Embryonic facial prominence (tissue), 1 donor: ENCODE data around the gene STRBP.

ENCODE experiments used
- DNase-seq: peaks from one replicate; pipeline ENCODE4 v3.0.0-alpha.2; 2016; ENCODE audit errors: extremely low spot score

The STRBP gene

DNA sequence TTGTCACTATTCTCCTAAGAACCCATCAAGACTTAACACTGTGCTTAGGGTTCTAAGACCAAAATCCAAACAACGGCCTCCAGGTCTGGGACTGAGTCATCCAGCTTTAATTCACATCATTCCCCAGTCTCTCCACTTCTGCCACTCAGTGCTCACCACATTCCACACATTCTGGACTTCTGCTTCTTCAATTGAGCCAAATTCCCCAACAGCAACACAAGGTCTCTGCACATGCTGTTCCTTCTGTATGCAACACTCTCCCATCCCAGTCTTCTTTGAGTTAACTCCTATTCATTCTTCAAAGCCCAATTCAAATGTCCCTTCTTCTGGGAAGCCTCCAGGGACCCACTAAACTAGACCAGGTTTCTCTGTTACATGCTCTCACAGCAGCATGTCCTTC is 137.1 kb downstream of the STRBP start:
- DNase-seq = no peak

DNA sequence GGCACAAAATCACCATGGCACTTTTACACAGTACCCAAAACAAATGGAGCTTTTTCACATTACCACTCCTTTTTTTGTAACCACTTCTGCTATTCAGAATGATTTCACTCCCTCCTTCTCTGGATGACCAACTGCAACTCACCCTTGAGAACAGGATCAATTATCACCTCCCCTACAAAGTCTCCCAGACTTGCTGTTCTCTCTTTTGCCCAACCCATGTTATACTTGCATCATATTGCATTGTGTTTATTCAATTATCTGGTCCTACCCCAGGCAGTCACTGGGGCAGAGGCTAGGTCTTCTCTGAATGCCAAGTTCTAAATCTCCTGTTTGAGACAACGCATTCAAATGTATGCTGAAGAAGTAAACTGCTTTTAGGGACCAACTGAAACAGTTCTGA is 139.0 kb downstream of the STRBP start:
- DNase-seq = no peak

DNA sequence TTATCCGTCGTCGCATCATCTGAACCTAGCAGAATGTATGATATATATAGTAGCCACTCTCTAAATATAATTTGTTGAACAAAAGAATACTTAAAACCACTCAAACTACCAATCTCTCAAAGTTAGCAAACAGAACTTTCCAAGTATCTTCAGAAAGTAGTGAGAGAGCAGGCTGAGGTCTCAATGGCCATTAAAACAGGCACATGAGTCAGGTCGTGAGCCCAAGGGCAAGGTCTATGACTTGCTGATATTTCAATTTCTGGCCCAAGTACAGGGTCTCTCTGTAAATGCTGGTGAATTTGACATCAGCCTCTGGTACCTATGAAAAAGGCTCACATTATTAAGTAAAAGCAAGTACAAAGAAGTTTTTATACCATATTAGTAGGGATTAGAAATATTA is 139.8 kb downstream of the STRBP start:
- no peak for DNase-seq

DNA sequence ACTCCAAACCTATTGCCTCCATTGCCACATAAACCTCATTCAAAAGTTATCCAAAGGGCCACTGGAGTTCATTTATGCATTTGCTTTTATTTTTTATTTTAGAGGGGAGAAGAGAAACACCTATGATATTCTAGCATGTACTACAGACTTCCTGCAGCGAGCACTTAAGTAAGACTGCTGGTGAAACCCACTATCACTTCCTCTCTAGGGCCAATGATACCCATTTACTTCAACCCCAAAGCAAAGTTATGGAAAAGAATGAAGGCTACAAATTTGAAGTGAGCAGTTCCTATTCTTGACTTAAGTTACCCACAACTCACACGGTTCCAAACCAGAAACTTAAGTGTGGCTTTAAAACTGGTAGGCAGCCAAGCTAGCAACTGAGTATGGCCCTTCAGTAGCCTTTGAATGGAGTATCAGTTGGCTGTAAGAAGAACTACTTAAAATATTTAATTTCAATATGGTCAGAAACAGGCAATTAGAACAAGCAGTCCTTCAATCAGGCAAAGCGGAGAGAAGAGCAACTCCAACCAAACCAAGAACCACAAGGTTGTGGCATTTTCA is 140.8 kb downstream of the STRBP start:
- DNase-seq = no peak

DNA sequence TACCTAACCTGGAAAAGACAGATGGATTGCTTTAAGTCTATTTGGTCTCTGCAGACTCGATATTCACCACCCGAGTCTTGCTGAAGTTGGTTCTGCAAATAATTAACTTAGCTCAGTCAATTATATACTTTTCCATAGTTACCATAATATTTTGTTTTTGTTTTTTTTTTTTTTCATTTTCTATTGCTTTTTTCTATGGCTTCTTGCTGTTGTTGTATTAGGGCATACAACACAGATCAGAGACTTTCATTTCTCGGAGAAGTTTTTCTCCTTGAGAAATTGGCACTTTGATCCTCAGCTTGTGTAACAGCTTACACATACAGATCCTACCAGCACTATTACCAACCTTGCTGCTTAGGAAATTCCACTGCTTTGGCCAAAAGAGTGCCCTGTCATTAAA is 146.9 kb downstream of the STRBP start:
- DNase-seq = no peak

DNA sequence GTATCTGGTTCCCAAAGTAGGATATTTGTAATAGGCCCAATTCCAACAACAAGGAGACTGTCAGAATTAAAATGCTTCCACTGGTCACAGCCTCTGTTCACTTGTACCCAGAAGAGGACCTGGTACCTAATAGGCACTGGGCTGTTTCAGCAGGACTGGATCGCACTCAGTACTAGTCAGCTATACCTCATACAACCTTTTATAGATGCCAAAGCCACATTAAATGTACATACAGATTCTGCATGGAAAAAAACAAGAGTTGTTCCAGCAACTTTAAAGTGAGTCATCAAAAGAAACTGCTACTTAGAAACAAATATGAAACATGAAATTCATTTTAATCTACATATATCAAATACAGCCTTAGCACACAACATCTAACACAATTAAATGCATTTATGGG is 147.4 kb downstream of the STRBP start:
- no peak for DNase-seq

DNA sequence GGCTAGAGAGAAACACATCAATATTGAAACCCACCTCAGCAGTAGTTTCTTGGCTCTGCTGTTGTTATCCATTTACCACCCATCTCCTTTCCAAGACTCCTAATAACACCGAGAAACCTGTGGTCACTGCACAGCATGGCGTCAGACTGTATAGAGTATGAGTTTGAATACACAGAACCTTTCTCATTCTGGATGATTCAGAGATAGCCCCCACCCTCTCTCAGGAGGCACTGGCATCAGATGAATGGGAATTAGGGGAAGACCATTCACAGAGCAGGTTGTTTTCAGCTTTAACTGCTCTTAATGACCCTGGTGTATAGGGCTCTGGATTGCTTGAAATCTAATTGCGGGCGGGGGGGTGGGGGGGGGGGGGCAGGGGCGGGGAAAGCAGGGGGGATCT is 148.3 kb downstream of the STRBP start:
- no peak for DNase-seq

DNA sequence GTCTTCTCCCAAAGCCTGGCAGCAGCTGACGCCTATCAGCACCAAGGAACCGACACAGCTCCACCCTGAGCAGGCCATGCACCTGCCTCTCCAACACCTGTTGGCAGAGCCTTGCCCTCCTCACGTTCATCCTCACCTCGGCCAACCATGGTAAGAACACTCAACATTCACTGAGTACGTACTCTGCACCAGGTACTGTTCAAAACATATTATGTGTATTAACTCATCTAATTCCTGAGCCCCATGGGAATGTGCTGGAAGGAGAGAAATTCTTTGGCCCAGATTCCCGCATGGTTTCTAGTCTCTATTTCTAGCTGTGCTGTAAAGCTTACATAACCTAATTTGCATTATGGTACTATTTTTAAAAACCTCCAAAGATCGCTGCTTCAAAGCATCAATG is 148.8 kb downstream of the STRBP start:
- no peak for DNase-seq

DNA sequence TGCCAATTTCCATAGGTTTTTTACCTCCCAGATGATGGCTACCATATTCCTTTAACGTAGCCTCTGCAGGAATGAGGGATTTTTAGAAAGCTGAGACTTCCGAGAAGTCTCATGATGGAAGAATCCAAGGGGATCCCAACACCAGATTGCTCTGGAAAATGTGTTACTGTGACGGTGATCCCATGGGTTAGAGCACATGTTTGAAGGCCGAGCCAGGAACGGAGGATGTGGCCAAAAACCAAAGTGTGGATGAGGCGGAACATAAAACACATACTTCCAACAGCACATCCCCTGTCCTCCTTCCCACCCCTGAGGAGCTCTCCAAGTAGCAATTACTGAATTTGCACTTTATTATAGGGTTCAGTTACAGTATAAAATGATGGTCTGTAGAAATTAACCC is 152.3 kb downstream of the STRBP start:
- no peak for DNase-seq

DNA sequence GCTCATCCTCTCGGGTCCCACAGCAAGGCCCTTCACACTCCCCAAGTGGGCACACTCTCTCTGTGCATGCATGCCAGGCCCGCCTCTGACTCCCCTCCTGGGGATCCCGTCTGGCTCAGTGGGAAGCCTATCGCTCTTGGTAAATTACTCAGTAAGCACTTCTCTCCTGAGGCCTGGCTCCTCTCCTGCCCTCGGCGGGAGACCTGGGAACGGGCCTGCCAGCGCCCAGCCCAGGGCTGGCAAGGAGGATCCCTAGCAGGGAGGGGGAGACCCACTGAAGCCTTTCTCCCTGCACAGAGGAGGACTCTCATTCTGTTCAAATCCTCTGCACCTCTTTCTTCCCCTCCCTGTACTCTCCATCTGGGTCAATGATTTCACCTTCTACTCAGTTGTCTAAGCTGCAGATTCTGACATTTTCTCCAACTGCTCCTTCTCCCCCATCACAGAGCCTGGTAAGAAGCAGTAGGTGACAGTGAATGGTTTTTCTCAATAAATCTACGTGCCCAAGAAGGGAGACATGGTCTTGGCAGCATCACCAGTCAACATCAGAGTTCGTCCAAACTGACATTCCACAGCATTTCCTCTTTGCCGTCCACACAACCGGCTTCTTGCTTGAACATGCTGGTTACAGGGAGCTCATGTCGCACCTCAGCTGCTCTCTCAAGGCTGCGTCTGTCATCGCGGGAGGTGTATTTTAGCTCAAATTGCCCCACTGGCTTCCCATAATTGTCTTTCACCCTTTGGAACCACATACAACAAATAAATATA is 153.1 kb downstream of the STRBP start:
- DNase-seq = no peak

DNA sequence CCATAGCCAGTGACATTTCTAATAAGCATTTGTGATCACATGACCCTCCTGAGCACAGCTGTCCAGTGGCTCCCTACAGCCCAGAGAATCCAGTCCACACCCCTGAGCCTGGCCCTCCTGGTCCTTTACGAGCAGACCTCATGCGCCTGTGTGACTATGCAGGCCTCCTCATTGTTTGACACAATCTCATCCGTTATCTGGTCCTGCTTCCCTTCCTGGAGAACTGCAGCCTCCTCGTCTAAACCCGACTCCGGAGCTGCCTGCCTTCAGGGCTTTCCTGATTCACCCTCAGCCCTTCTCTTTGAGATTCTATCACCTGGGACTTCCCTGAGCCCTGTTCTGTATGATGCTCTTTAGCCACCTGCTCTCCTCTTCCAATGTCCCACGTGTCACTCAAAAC is 155.2 kb downstream of the STRBP start:
- no peak for DNase-seq

DNA sequence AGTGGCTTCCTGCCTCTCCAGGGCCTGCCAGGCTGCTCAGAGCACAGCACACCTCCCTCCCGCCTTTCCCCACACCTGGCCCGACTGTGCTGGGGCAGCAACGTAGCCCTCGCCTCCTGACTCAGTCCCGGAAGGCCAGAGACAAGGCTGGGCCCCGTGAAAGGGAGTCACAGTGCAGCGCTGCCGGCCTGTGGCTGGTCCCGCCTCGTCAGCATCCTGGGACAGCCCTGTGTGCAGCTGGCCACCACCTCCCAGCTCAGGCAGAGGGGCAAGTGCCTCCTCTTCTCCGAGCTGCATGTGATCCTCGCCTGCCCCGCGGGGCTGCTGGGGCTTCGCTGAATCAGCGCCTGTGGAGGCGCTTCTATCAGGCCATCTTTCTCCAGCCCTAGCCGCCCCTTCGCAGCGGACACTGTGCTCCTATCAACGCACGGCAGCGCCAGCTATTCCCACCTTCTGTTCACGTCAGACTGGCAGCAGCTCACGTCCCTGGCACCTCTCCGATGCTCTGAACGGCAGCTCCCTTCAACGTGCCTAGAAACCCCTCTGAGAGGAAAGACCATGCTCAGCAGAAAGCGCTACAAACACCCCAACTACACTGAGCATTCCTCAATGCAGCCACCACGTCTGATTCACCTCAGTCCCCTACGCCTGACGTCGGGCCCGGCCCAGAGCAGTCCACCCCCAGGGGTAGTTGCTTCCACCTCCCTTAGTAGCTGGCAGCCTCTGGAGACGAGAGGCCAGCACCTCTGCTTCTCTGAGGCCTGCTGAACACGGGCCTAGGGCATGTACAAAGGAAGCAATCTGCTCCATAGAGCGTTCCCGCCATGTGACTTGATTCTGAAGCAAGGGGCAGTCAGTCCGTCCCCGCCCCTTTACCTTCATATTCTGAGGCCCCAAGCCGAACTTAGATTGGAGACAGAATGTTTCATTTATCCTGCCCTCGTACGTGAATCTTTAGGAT is 156.1 kb downstream of the STRBP start:
- DNase-seq = no peak

DNA sequence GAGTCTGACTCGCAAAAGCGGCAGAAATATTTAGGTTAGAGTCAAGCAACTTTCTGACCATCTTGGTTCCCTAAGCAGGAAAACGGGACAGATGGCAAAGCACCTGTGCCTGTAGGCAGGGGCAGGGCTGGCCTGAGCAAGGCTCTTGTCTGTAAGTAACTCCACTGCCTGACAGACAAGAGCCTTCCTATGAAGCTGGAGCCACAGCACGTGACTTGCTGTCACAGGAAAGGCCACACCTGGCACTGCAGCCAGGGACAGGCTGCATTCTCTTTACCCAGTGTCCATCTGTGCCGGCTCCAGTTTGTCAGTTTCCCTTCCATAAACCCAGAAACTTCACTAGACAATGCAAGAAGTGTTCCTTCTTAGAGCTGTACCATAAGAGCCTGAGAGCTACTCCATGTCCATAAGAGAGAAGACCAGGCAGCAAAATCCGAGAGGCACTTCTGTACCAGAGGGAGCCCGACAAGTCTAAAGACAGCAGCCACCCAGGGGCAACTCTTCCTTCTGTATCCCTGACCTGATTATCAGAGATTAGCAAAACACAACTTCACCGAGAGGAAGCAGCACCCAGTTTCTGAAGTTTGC is 156.9 kb downstream of the STRBP start:
- no peak for DNase-seq

DNA sequence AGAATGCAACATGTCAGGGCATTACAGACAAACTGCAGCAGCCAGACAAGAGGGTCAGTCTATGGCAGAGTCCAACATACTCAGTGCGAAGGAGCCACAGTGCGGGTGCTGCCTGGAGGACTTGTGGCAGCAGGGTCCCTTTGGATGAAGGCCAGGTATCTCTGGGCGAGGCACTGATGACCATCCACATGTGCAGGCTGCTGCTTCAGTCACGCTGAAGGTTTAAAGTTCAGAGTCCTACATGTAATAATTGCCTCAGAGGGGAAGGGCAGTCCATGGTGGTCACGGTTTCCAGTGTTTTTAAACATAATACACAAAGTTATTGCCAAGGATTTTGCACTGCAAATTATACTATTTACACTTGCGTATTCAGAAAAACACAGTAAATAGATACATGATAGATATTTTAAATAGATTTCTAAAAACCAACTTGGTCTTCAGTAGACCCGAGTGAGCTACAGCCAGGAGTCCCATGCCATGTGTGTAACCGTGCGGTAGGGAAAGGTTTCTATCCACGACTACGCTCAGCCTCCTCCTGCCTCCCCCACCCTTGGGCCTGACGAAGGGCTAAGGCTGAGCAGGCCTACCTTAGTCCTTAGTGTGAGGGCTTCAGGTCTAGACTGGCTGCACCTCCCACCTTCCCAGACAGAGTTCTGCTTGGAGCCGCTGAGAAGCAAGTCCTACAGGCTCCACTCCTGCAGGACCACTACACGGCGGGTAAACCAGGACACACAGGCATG is 158.7 kb downstream of the STRBP start:
- DNase-seq = no peak

DNA sequence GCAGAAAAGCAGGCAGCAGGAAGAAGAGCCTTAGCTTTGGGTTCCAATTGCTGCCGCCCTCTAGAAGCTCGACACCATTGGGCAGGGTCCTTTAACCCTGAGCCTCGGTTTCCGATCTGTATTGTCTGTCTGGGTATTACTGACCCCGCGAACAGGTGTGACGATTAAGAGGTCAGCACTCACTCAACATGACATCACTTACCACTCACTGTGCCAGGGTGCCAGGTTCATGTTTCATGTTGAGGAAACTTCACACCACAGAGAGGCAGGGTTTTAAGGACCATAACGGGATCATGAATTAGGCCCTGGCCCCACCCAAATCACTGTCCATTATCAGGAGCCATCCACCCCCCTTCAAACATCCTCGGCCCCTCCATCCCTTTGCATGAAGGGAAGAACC is 159.4 kb downstream of the STRBP start:
- DNase-seq = no peak

DNA sequence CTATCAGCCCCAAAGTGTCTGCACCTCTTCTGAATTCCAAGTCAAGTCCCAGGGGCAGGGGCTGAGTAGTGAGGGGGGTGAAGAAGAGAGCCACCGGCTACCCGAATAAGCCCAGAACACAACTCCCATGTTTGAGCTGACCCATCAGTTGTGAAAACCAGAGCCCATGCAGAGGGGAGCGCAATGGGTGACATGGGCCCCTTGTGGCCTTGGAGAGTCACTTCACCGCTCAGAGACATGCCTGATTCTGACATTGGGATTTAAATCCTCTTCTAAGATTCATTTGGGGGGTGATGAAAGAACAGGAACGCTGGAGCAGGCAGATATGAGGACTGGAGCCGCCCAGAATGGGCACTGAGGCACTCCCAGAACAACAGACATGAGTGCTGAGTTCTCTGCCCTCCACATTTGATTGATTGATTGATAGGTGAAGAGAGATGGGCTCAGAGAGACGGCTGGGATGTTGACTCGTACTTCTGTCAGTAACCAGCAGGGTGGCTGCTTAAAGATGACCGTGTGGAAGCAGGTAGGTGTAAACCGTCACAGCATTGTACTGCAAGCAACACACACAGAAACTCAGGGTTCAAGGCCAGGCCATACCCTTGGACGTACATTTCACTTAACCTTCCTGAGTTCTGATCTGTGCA is 160.6 kb downstream of the STRBP start:
- no peak for DNase-seq

DNA sequence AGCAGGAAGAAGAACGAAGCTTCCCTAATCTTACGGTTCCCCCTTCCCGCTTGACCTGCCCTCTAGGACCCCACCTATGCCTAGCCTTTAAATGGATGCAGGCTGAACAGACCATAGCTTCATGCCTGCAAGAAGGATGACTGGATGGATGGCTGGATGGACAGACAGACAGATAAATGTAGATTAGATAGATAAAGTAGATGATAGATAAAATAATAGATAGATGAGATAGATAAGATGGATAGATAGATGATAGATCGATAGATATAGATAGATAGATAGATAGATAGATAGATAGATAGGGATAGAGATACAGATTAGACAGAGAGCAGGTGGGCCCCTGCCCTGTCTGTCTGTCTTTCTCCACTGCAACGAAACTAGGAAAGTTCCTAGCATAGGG is 162.9 kb downstream of the STRBP start:
- DNase-seq = no peak

DNA sequence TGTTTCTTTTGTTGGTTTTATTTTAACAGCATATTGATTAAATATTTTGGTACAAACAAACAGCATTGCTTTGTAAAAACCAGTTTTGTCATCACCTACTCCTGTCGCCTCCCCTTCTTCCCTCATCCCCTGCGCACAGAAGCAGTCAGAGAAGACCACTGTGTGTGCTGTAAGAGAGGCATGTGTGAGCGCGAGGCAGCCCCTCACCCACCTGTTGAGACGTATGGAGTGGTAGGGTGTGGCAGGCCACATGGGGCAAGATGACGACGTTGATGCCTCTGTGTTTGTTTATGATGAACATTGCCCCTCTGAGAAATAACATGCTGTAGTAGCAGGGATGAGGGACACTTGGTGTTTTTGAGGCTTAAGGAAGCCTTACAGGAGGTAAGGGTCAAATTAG is 163.6 kb downstream of the STRBP start:
- DNase-seq = no peak

DNA sequence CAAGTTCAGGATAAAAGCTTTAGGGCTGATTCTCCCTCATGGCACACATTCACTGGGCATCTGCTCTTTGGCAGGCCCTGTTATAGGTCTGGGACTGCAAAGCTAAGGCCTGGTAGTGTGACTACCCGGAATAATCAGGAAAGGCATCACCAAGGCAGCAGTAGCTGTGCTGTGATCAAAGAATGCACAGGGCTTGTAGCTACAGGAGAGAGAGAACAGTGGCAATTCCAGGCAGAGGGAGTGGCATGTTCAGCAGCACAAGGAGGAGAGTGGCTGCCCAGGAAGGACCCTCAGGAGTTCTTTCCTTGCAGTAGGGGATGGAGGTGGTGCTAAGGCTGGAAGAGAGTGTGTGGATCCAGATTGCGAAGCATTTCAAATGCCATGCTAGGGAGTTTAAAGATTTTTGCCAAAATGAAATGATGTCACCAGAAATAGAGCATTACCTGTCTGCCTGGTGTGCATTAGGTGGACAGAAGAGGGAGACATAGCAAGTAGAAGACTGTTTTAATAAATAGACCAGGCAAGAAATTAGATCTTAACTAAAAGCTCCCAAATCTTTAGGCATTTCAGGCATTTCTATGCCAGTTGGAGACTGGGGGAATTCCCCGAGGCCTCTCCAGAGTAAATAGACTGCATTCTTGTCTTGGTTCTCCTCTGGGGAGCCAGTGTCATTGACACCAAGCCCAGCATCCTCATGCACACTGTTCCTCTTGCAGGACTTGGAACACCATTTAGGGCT is 165.8 kb downstream of the STRBP start:
- no peak for DNase-seq

DNA sequence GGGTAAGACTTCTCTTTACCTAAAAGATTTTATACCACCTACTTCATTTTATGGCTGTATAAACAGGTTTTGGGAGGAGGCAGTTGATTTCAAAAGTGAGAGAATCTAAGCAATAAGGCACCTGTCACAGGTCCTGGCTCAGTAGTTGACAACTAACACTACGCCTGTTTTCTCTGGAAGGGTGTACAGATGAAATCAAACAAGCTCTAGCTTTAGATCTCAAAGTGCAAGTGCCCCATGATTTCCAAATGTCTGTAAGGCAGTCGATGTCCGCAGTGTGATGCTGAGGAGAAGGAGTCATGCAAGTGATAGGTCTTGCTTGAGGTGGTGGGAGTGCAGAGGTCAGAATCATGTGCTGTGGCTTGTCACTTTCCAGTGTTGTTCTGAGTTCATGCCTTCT is 168.8 kb downstream of the STRBP start:
- DNase-seq = no peak
